ENCODE measurements around the gene RIN3.

The RIN3 gene

GRCh38 chr14:92556863-92557543 is 43.4 kb downstream of the RIN3 start:
- no peak for DNase-seq (ENCODE audit: low spot score)

GRCh38 chr14:92557544-92557912 is 43.9 kb downstream of the RIN3 start:
- no peak for DNase-seq (ENCODE audit: low spot score)

GRCh38 chr14:92558319-92558718 is 44.7 kb downstream of the RIN3 start:
- no peak for DNase-seq (ENCODE audit: low spot score)

GRCh38 chr14:92559486-92559885 is 45.9 kb downstream of the RIN3 start:
- no peak for DNase-seq (ENCODE audit: low spot score)

GRCh38 chr14:92560106-92560865 is 46.7 kb downstream of the RIN3 start:
- no peak for DNase-seq (ENCODE audit: low spot score)

- DNase-seq (ENCODE audit: low spot score), result no peak
Measured at GRCh38 chr14:92561906-92562479, 48.4 kb downstream of the RIN3 start.

GRCh38 chr14:92563359-92563758 is 49.8 kb downstream of the RIN3 start:
- DNase-seq (ENCODE audit: low spot score), result no peak

GRCh38 chr14:92563765-92564285 is 50.2 kb downstream of the RIN3 start:
- DNase-seq (ENCODE audit: low spot score), result no peak

GRCh38 chr14:92564344-92565039 is 50.9 kb downstream of the RIN3 start:
- no peak for DNase-seq (ENCODE audit: low spot score)

- peak; percentile 18 for DNase-seq (ENCODE audit: low spot score)
Measured at GRCh38 chr14:92565040-92565717, 51.6 kb downstream of the RIN3 start.

GRCh38 chr14:92565718-92566115 is 52.1 kb downstream of the RIN3 start:
- peak; percentile 31 for DNase-seq (ENCODE audit: low spot score)

- no peak for DNase-seq (ENCODE audit: low spot score)
Measured at GRCh38 chr14:92567173-92567725, 53.7 kb downstream of the RIN3 start.

- no peak for DNase-seq (ENCODE audit: low spot score)
Measured at GRCh38 chr14:92568621-92569479, 55.3 kb downstream of the RIN3 start.

GRCh38 chr14:92570674-92571262 is 57.2 kb downstream of the RIN3 start:
- DNase-seq (ENCODE audit: low spot score), result no peak

GRCh38 chr14:92572050-92572449 is 58.5 kb downstream of the RIN3 start:
- no peak for DNase-seq (ENCODE audit: low spot score)

- no peak for DNase-seq (ENCODE audit: low spot score)
Measured at GRCh38 chr14:92573761-92574498, 60.3 kb downstream of the RIN3 start.

- DNase-seq (ENCODE audit: low spot score), result no peak
Measured at GRCh38 chr14:92575061-92575747, 61.6 kb downstream of the RIN3 start.

GRCh38 chr14:92575748-92576303 is 62.2 kb downstream of the RIN3 start:
- DNase-seq (ENCODE audit: low spot score), result no peak

GRCh38 chr14:92577321-92577742 is 63.8 kb downstream of the RIN3 start:
- no peak for DNase-seq (ENCODE audit: low spot score)
